AG04450 (cell line): Measurements from ENCODE around the gene MEIS2. TPM values are rescaled to one million over a fixed set of nuclear protein-coding genes. Genes with fewer than 3 reads are reported as not detected.

ENCODE experiments used
- CTCF ChIA-PET: fragments of 300-600, 350-600 bp; formaldehyde crosslinking; extraction: SDS; loops from one replicate; lab custom pipeline; 2022; ENCODE audit warnings: antibody characterized with exemption, inconsistent platforms; lab: Charles Lee
- POLR2A ChIA-PET: fragments of 350-600 bp; formaldehyde crosslinking; extraction: SDS; loops from one replicate; lab custom pipeline; 2021; ENCODE audit warnings: antibody characterized with exemption, inconsistent platforms; lab: Yijun Ruan, JAX
- DNase-seq: peaks from one replicate; pipeline ENCODE4 v3.0.0-alpha.2; 2011; ENCODE audit warnings: low read depth, low spot score
- H3K27ac ChIP-seq: one replicate; pipeline ENCODE4 v1.5.1; 2012; ENCODE audit warnings: low read depth, low read length, control low read depth
- H3K27me3 ChIP-seq: one replicate; pipeline ENCODE4 v1.6.0; 2012; ENCODE audit warnings: low read length; ENCODE audit not compliant: control insufficient read depth, insufficient read depth
- H3K4me3 ChIP-seq: 2 replicates; pipeline ENCODE4 v1.5.1; 2011; ENCODE audit warnings: mild to moderate bottlenecking, low read depth, low read length, control low read depth
- H3K9me3 ChIP-seq: 2 replicates; pipeline ENCODE4 v1.5.1; 2012; ENCODE audit warnings: low read length; ENCODE audit not compliant: control insufficient read depth, insufficient read depth
- CTCF ChIP-seq: IDR thresholded peaks from 2 replicates; pipeline ENCODE4 v1.5.1; 2011; ENCODE audit warnings: low read depth, low read length, control low read depth, inconsistent platforms
- polyA plus RNA-seq: library from polyadenylated mRNA; depleted of rRNA; stranded (reverse); fragments of >200 nt; gene quantifications from 2 replicates; pipeline ENCODE4 v1.2.3, GENCODE V29; 2011

Gene MEIS2
- polyA plus RNA-seq, 1 experiment, result 31.7 TPM

GRCh38 chr15:36914466-36914865 is 185.9 kb downstream of the MEIS2 start:
- H3K27me3 ChIP-seq, result no peaks in the 10 kb centered on the region
- ChIA-PET POLR2A (no interaction called here), CTCF (no interaction called here)
- no peak for DNase-seq
- H3K27ac ChIP-seq, result no peak overlapping the region
- no peak overlapping the region for H3K4me3 ChIP-seq
- no peaks in the 10 kb centered on the region for H3K9me3 ChIP-seq
- no peak for TF ChIP-seq CTCF

GRCh38 chr15:36912311-36912712 is 188.0 kb downstream of the MEIS2 start:
- POLR2A ChIA-PET, result no interaction called here
- DNase-seq, result no peak
- Histone ChIP-seq H3K27me3 (no peaks in the 10 kb centered on the region), H3K9me3 (no peaks in the 10 kb centered on the region), H3K27ac (no peak overlapping the region), H3K4me3 (no peak overlapping the region)
- no peak for TF ChIP-seq CTCF
- CTCF ChIA-PET, result interaction anchor here (2.8 kb wide), 1 partner anchor 221 kb away, joined by 11 read pairs; no protein-coding TSS in a partner anchor

- ChIA-PET POLR2A (interaction anchor here (0.6 to 0.7 kb wide), 2 partner anchors 190 to 239 kb away, joined by 3 to 10 read pairs; no protein-coding TSS in a partner anchor), CTCF (interaction anchor here (2.8 kb wide), 1 partner anchor 222 kb away, joined by 11 read pairs; no protein-coding TSS in a partner anchor)
- Histone ChIP-seq H3K27me3 (no peaks in the 10 kb centered on the region), H3K4me3 (no peak overlapping the region), H3K27ac (no peak overlapping the region), H3K9me3 (no peaks in the 10 kb centered on the region)
- no peak for TF ChIP-seq CTCF
- DNase-seq, result peak; percentile 29
These were observed 188.9 kb downstream of the MEIS2 start for GRCh38 chr15:36911322-36911944.

GRCh38 chr15:36908991-36909390 is 191.4 kb downstream of the MEIS2 start:
- DNase-seq, result no peak
- ChIA-PET CTCF (no interaction called here), POLR2A (no interaction called here)
- Histone ChIP-seq H3K27ac (no peak overlapping the region), H3K9me3 (no peaks in the 10 kb centered on the region), H3K4me3 (no peak overlapping the region), H3K27me3 (no peaks in the 10 kb centered on the region)
- no peak for TF ChIP-seq CTCF

- H3K27me3 ChIP-seq, result no peaks in the 10 kb centered on the region
- H3K4me3 ChIP-seq, result no peak overlapping the region
- no peak for TF ChIP-seq CTCF
- POLR2A ChIA-PET, result no interaction called here
- H3K27ac ChIP-seq, result no peak overlapping the region
- DNase-seq, result no peak
- CTCF ChIA-PET, result no interaction called here
- H3K9me3 ChIP-seq, result no peaks in the 10 kb centered on the region
These were observed 193.1 kb downstream of the MEIS2 start for GRCh38 chr15:36907295-36907694.
